Islet precursor cell (in vitro differentiated cells): ENCODE measurements around the gene ARHGEF28.

Source experiments
- DNase-seq: peaks from one replicate; pipeline ENCODE4 v3.0.0-alpha.2; 2018

The ARHGEF28 gene

GRCh38 chr5:73825199-73825598, 199.2 kb downstream of the ARHGEF28 start:
- DNase-seq, result no peak

- DNase-seq, result no peak
These were observed 199.7 kb downstream of the ARHGEF28 start for GRCh38 chr5:73825736-73826135.

GRCh38 chr5:73826301-73827105, 200.5 kb downstream of the ARHGEF28 start:
- DNase-seq, result no peak

GRCh38 chr5:73827106-73827450, 201.1 kb downstream of the ARHGEF28 start:
- DNase-seq, result no peak

GRCh38 chr5:73828465-73828864, 202.5 kb downstream of the ARHGEF28 start:
- DNase-seq, result no peak

- no peak for DNase-seq
These were observed 204.7 kb downstream of the ARHGEF28 start for GRCh38 chr5:73830646-73831045.

- DNase-seq, result no peak
These were observed 205.1 kb downstream of the ARHGEF28 start for GRCh38 chr5:73831066-73831465.

- DNase-seq, result no peak
These were observed 208.7 kb downstream of the ARHGEF28 start for GRCh38 chr5:73834693-73835092.

GRCh38 chr5:73835726-73836125, 209.7 kb downstream of the ARHGEF28 start:
- DNase-seq, result no peak

GRCh38 chr5:73836607-73837006, 210.6 kb downstream of the ARHGEF28 start:
- DNase-seq, result no peak

- DNase-seq, result no peak
These were observed 212.9 kb downstream of the ARHGEF28 start for GRCh38 chr5:73838901-73839300.

- no peak for DNase-seq
These were observed 215.6 kb downstream of the ARHGEF28 start for GRCh38 chr5:73841641-73842040.

- no peak for DNase-seq
These were observed 218.2 kb downstream of the ARHGEF28 start for GRCh38 chr5:73844165-73844564.

GRCh38 chr5:73851471-73852181, 225.6 kb downstream of the ARHGEF28 start:
- no peak for DNase-seq

- peak; percentile 66 for DNase-seq
These were observed 227.1 kb downstream of the ARHGEF28 start for GRCh38 chr5:73853091-73853490.

- DNase-seq, result no peak
These were observed 231.0 kb downstream of the ARHGEF28 start for GRCh38 chr5:73856997-73857396.

GRCh38 chr5:73857446-73857845, 231.4 kb downstream of the ARHGEF28 start:
- DNase-seq, result no peak

GRCh38 chr5:73858054-73858453, 232.1 kb downstream of the ARHGEF28 start:
- DNase-seq, result no peak

GRCh38 chr5:73858776-73859175, 232.8 kb downstream of the ARHGEF28 start:
- no peak for DNase-seq

- no peak for DNase-seq
These were observed 233.7 kb downstream of the ARHGEF28 start for GRCh38 chr5:73859696-73860095.

GRCh38 chr5:73861313-73861988, 235.5 kb downstream of the ARHGEF28 start:
- no peak for DNase-seq

- DNase-seq, result no peak
These were observed 236.8 kb downstream of the ARHGEF28 start for GRCh38 chr5:73862796-73863195.

GRCh38 chr5:73863876-73864275, 237.9 kb downstream of the ARHGEF28 start:
- DNase-seq, result no peak

- no peak for DNase-seq
These were observed 239.3 kb downstream of the ARHGEF28 start for GRCh38 chr5:73865315-73865714.
